ENCODE data around the gene FGF6.

Gene FGF6

GRCh38 chr12:4446335-4446734, 720 bp upstream of the FGF6 start:
- DNase-seq: no peak

GRCh38 chr12:4444031-4444430, 1.6 kb downstream of the FGF6 start:
- no peak for DNase-seq

- DNase-seq: no peak
Observed at GRCh38 chr12:4443616-4444015, 2.0 kb downstream of the FGF6 start.

GRCh38 chr12:4441355-4442335, 4.0 kb downstream of the FGF6 start:
- no peak for DNase-seq

- no peak for DNase-seq
Observed at GRCh38 chr12:4440187-4440941, 5.3 kb downstream of the FGF6 start.

- no peak for DNase-seq
Observed at GRCh38 chr12:4439736-4440135, 5.9 kb downstream of the FGF6 start.

- DNase-seq: no peak
Observed at GRCh38 chr12:4438834-4439596, 6.6 kb downstream of the FGF6 start.

- no peak for DNase-seq
Observed at GRCh38 chr12:4435537-4435936, 10.1 kb downstream of the FGF6 start.

GRCh38 chr12:4434706-4435425, 10.7 kb downstream of the FGF6 start:
- no peak for DNase-seq

GRCh38 chr12:4434301-4434700, 11.3 kb downstream of the FGF6 start:
- no peak for DNase-seq

- DNase-seq: no peak
Observed at GRCh38 chr12:4433745-4434058, 11.9 kb downstream of the FGF6 start.

- DNase-seq: no peak
Observed at GRCh38 chr12:4432878-4433744, 12.5 kb downstream of the FGF6 start.

- DNase-seq: no peak
Observed at GRCh38 chr12:4431866-4432265, 13.7 kb downstream of the FGF6 start.

GRCh38 chr12:4431436-4431835, 14.2 kb downstream of the FGF6 start:
- no peak for DNase-seq

- no peak for DNase-seq
Observed at GRCh38 chr12:4424422-4424821, 21.2 kb downstream of the FGF6 start.

GRCh38 chr12:4423528-4424195, 22.0 kb downstream of the FGF6 start:
- DNase-seq: no peak

- no peak for DNase-seq
Observed at GRCh38 chr12:4422985-4423384, 22.6 kb downstream of the FGF6 start.

GRCh38 chr12:4421590-4422031, 24.0 kb downstream of the FGF6 start:
- peak; percentile 38 for DNase-seq

- no peak for DNase-seq
Observed at GRCh38 chr12:4420138-4420670, 25.4 kb downstream of the FGF6 start.

GRCh38 chr12:4418913-4419312, 26.7 kb downstream of the FGF6 start:
- DNase-seq: no peak

- no peak for DNase-seq
Observed at GRCh38 chr12:4417936-4418335, 27.7 kb downstream of the FGF6 start.

Data from HCEC 1CT (cell line).